ENCODE measurements around the gene STX16. TPM values are rescaled to one million over a fixed set of nuclear protein-coding genes. Genes with fewer than 3 reads are reported as not detected.
A peak's percentile ranks its signal among the peaks of the same experiment; 100 is the strongest.

Gene STX16
- total and polyA plus RNA-seq, 2 experiments from 2014 or later: 23.2 to 41.8 TPM

DNA sequence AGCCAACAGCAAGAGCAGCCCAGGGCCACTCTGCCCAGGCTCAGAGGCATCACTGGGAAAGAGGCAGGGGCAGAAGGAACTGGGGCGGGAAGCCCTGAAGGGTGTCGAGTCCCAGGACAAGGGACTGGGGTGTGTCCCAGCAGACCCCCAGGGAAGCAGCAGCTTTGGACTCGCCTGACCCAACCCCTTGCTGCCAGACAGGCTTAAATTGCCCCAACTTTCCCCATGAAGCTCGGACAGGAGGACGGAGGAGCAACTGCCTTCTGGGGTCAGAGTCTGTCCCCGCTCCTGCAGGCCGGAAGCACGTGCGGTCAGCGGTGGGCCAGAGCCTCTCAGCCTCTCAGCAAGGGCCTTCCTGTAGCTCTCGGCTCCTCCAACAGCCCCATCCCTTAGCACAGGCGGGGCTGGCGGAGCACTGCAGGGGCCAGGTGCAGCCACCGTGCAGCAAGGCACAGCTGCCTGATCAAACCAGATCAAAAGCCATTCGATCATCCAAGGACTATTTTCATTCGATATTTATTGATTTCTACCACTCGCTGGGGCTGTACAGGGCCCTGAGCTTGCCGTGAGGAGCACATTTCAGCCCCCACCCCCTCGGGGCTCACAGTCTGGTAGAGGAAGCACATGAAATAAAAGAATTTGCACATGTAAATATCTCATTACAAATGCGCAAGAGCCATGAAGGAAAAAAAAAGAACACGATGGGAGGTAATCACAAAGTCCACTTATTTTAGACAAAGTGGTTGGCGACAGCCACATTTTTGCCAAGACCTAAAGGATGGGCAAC lies 31.8 kb upstream of the STX16 start:
- TF ChIP-seq CTCF (IDR thresholded peaks at IDR 0.05; ENCODE audit: poor library complexity): no peak
- TF ChIP-seq EZH2phosphoT487 (IDR thresholded peaks at IDR 0.05; ENCODE audit: low read depth, severe bottlenecking, unreplicated experiment): no peak
- TF ChIP-seq EZH2 (IDR thresholded peaks at IDR 0.05; ENCODE audit: borderline replicate concordance): no peak
- no peaks in the 10 kb centered on the region for H3K79me2 ChIP-seq
- H3K4me2 ChIP-seq: no peak overlapping the region
- H3K27ac ChIP-seq: no peak overlapping the region
- no peaks in the 10 kb centered on the region for H3K36me3 ChIP-seq (replicated peaks; ENCODE audit: insufficient read depth, low read depth)
- peaks cover 3% of the 10 kb centered on the region for H3K4me1 ChIP-seq (ENCODE audit: insufficient read depth)
- H3K4me3 ChIP-seq: no peak overlapping the region
- no peaks in the 10 kb centered on the region for H3K9me3 ChIP-seq (ENCODE audit: low read depth)
- H2AFZ ChIP-seq: no peak overlapping the region
- DNase-seq (ENCODE audit: low spot score): no peak
- H3K9me2 ChIP-seq (replicated peaks; ENCODE audit: insufficient read depth): no peaks in the 10 kb centered on the region
- no peaks in the 10 kb centered on the region for H4K20me1 ChIP-seq (ENCODE audit: insufficient read depth, poor library complexity, severe bottlenecking)
- WGBS (ENCODE audit: low lambda C conversion rate, missing lambda C conversion rate): 77% methylated on average over 22 of the region's 22 CpGs
- H3K27me3 ChIP-seq: no peaks in the 10 kb centered on the region

DNA sequence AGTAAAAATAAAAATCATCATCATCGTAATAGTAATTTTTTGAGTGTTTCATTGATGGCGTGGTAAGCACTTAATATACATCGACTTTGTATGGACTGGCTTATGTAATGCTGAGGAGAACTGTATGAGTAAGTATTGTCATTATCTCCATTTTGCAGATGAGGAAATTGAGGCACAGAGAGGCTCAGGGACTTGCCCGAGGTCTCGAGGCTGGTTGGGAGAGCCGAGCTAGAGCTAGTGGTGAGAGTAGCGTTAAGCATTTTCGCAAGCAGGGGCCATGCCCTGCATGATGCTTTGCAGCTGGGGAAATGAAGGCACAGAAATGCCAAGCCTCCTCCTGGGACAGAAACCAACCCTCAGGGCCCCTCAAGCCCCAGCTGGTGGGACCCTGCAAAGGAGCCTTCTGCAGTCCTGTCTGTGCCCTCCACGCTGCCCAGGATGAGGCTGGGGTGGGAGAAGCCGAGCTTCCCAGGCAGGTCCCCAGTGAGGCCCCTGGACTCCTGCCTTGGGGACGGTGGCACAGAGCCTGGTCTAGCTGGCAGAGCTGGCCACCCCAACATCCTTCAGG lies 31.1 kb upstream of the STX16 start:
- Histone ChIP-seq H3K4me1 (ENCODE audit: insufficient read depth) (peaks cover 4% of the 10 kb centered on the region), H3K79me2 (no peaks in the 10 kb centered on the region), H3K9me2 (replicated peaks; ENCODE audit: insufficient read depth) (no peaks in the 10 kb centered on the region), H3K27ac (no peak overlapping the region), H3K4me2 (no peak overlapping the region), H3K9me3 (ENCODE audit: low read depth) (no peaks in the 10 kb centered on the region), H2AFZ (no peak overlapping the region), H3K4me3 (no peak overlapping the region), H4K20me1 (ENCODE audit: insufficient read depth, poor library complexity, severe bottlenecking) (no peaks in the 10 kb centered on the region), H3K36me3 (replicated peaks; ENCODE audit: insufficient read depth, low read depth) (no peaks in the 10 kb centered on the region), H3K27me3 (no peaks in the 10 kb centered on the region)
- TF ChIP-seq CTCF (IDR thresholded peaks at IDR 0.05; ENCODE audit: poor library complexity): no peak
- no peak for TF ChIP-seq EZH2phosphoT487 (IDR thresholded peaks at IDR 0.05; ENCODE audit: low read depth, severe bottlenecking, unreplicated experiment)
- no peak for TF ChIP-seq EZH2 (IDR thresholded peaks at IDR 0.05; ENCODE audit: borderline replicate concordance)
- WGBS (ENCODE audit: low lambda C conversion rate, missing lambda C conversion rate): 91% methylated on average over 11 of the region's 11 CpGs
- DNase-seq (ENCODE audit: low spot score): no peak

GRCh38 chr20:58621906-58622548 lies 29.1 kb upstream of the STX16 start:
- no peaks in the 10 kb centered on the region for H3K27me3 ChIP-seq
- no peaks in the 10 kb centered on the region for H3K79me2 ChIP-seq
- no peaks in the 10 kb centered on the region for H3K9me3 ChIP-seq (ENCODE audit: low read depth)
- 95% methylated on average over 9 of the region's 9 CpGs for WGBS (ENCODE audit: low lambda C conversion rate, missing lambda C conversion rate)
- no peak overlapping the region for H3K4me2 ChIP-seq
- peaks cover 4% of the 10 kb centered on the region for H3K4me1 ChIP-seq (ENCODE audit: insufficient read depth)
- H3K27ac ChIP-seq: no peak overlapping the region
- no peak for DNase-seq (ENCODE audit: low spot score)
- H3K36me3 ChIP-seq (replicated peaks; ENCODE audit: insufficient read depth, low read depth): no peaks in the 10 kb centered on the region
- TF ChIP-seq CTCF (IDR thresholded peaks at IDR 0.05; ENCODE audit: poor library complexity) (peak; percentile 4), EZH2 (IDR thresholded peaks at IDR 0.05; ENCODE audit: borderline replicate concordance) (no peak)
- H3K9me2 ChIP-seq (replicated peaks; ENCODE audit: insufficient read depth): no peaks in the 10 kb centered on the region
- no peak overlapping the region for H3K4me3 ChIP-seq
- no peak overlapping the region for H2AFZ ChIP-seq
- no peaks in the 10 kb centered on the region for H4K20me1 ChIP-seq (ENCODE audit: insufficient read depth, poor library complexity, severe bottlenecking)

All from hepatocyte (in vitro differentiated cells).